HEK293 (cell line): ENCODE data around the gene YWHAE.
"Not testable (repeated sequence)": the region's sequence is repeated elsewhere in the genome, so short reads cannot be mapped to it uniquely, and the experiment has no call there.

Source experiments
- CTCF ChIA-PET: fragments of 350-600 bp; formaldehyde crosslinking; extraction: SDS; loops from one replicate; lab custom pipeline; 2021; ENCODE audit warnings: antibody characterized with exemption; lab: Yijun Ruan, JAX
- POLR2A ChIA-PET: fragments of 300-600 bp; formaldehyde crosslinking; extraction: SDS; loops from one replicate; lab custom pipeline; 2020; ENCODE audit warnings: antibody characterized with exemption, inconsistent platforms; lab: Yijun Ruan, JAX
- H3K27ac ChIP-seq: fragments of 200-500 bp; sonication (Bioruptor generic); 2 replicates; pipeline ENCODE4 v1.5.1; 2014; ENCODE audit warnings: low read depth, low read length, control low read depth, inconsistent platforms; ENCODE audit errors: extremely low read depth
- H3K36me3 ChIP-seq, 2 experiments: fragments of 200-500 bp in 1 of 2; sonication (Bioruptor generic) in 1 of 2; 1 replicate in 1 of 2; 2 replicates in 1 of 2; pipeline ENCODE4 v1.5.1; 2014 to 2017; ENCODE audit warnings: inconsistent platforms in 2 of 2, low read length in 2 of 2; ENCODE audit not compliant: control insufficient read depth in 2 of 2, insufficient read depth in 1 of 2
- H3K4me1 ChIP-seq: fragments of 200-500 bp; sonication (Bioruptor generic); 2 replicates; pipeline ENCODE4 v1.5.1; 2014; ENCODE audit warnings: mild to moderate bottlenecking, low read length, inconsistent platforms; ENCODE audit not compliant: control insufficient read depth, insufficient read depth
- H3K4me3 ChIP-seq: 2 replicates; pipeline ENCODE4 v1.5.1; 2011; ENCODE audit warnings: low read depth, mild to moderate bottlenecking, control low read depth, low read length, moderate library complexity
- H3K9me3 ChIP-seq: fragments of 200-500 bp; sonication (Bioruptor generic); 2 replicates; pipeline ENCODE4 v1.5.1; 2014; ENCODE audit warnings: low read depth, low read length, inconsistent platforms; ENCODE audit not compliant: control insufficient read depth, insufficient read depth
- PRDM2 ChIP-seq: fragments of 450-650 bp; formaldehyde crosslinking; IDR thresholded peaks from 2 replicates; pipeline ENCODE4 v1.5.1; 2016; ENCODE audit warnings: missing biosample characterization, missing genetic modification characterization, borderline replicate concordance
- YY1 ChIP-seq: fragments of 450-650 bp; formaldehyde crosslinking; IDR thresholded peaks from 2 replicates; pipeline ENCODE4 v1.5.1; 2018; ENCODE audit warnings: missing biosample characterization, missing genetic modification characterization
- YY2 ChIP-seq: fragments of 450-650 bp; formaldehyde crosslinking; IDR thresholded peaks from 2 replicates; pipeline ENCODE4 v1.5.1; 2016; ENCODE audit warnings: missing biosample characterization, missing genetic modification characterization
- ZNF2 ChIP-seq: fragments of 450-650 bp; formaldehyde crosslinking; IDR thresholded peaks from 2 replicates; pipeline ENCODE4 v1.5.1; 2016; ENCODE audit warnings: missing biosample characterization, missing genetic modification characterization
- ZNF292 ChIP-seq: fragments of 450-650 bp; formaldehyde crosslinking; IDR thresholded peaks from 2 replicates; pipeline ENCODE4 v1.5.1; 2016; ENCODE audit warnings: low read depth, missing biosample characterization, missing genetic modification characterization, borderline replicate concordance
- ZNF335 ChIP-seq: fragments of 450-650 bp; formaldehyde crosslinking; conservative IDR thresholded peaks from 2 replicates; pipeline ENCODE4 v1.5.1; 2016; ENCODE audit warnings: missing biosample characterization, missing genetic modification characterization
- ZNF48 ChIP-seq: fragments of 450-650 bp; formaldehyde crosslinking; IDR thresholded peaks from 2 replicates; pipeline ENCODE4 v1.5.1; 2016; ENCODE audit warnings: missing biosample characterization, missing genetic modification characterization
- ZNF670 ChIP-seq: fragments of 450-650 bp; formaldehyde crosslinking; IDR thresholded peaks from 2 replicates; pipeline ENCODE4 v1.5.1; 2016; ENCODE audit warnings: missing biosample characterization, missing genetic modification characterization, low read depth
- ZNF677 ChIP-seq: fragments of 450-650 bp; IDR thresholded peaks from 2 replicates; pipeline ENCODE4 v1.5.0; 2018; ENCODE audit warnings: missing biosample characterization, mild to moderate bottlenecking, missing genetic modification characterization, moderate library complexity
- ZNF776 ChIP-seq: fragments of 450-650 bp; formaldehyde crosslinking; IDR thresholded peaks from 2 replicates; pipeline ENCODE4 v1.5.0; 2017; ENCODE audit warnings: missing biosample characterization, missing genetic modification characterization, borderline replicate concordance
- ZNF791 ChIP-seq: fragments of 450-650 bp; formaldehyde crosslinking; IDR thresholded peaks from 2 replicates; pipeline ENCODE4 v1.5.1; 2016; ENCODE audit warnings: missing biosample characterization, missing genetic modification characterization
- ZNF830 ChIP-seq: fragments of 450-650 bp; IDR thresholded peaks from 2 replicates; pipeline ENCODE4 v1.5.0; 2018; ENCODE audit warnings: missing biosample characterization, missing genetic modification characterization, low read depth, mild to moderate bottlenecking, moderate library complexity
- TF ChIP-seq, protein P1 (sequence below): fragments of 450-650 bp; formaldehyde crosslinking; IDR thresholded peaks from 2 replicates; pipeline ENCODE4 v1.5.1; 2017; ENCODE audit warnings: missing biosample characterization, missing genetic modification characterization

Gene YWHAE

DNA sequence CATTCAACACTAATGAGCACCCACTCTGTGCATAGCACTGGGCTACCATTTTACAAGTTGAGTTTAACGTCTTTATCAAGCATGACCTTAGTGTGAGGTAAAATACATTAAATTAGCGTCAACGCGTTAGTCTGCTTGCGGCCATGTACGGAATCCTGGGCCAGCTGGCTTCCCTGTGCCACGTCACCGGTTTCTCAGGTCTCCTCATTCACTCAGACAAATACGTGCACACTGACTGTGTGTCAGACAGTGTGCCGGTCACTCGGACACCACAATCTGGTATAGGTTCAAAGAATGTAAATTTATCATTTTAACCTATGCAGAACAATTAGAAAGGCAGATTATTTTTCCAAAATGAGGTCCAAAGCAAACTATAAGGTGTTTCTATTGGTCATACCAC, 21.4 kb upstream of the YWHAE start (continued):
- TF ChIP-seq PRDM2 (tag by site-specific recombination): no peak

- CTCF ChIA-PET: no interaction called here
- H3K4me1 ChIP-seq: no peaks in the 10 kb centered on the region; the same call in 1 of the 2 replicates
- peaks cover 29 to 57% of the 10 kb centered on the region in 2 experiments for H3K36me3 ChIP-seq
- TF ChIP-seq ZNF776 (tag by site-specific recombination) (no peak), ZNF677 (tag by site-specific recombination) (no peak), ZNF292 (tag by site-specific recombination) (no peak), ZNF2 (tag by site-specific recombination) (no peak), ZNF335 (no peak), ZNF670 (tag by site-specific recombination) (no peak), ZNF791 (tag by site-specific recombination) (no peak)
- TF ChIP-seq, all 188 proteins: peak for 0
- no peaks in the 10 kb centered on the region for H3K9me3 ChIP-seq
- H3K4me3 ChIP-seq: no peak overlapping the region
- H3K27ac ChIP-seq: no peak overlapping the region
- POLR2A ChIA-PET: no interaction called here
Observed at GRCh38 chr17:1420981-1421380, 21.0 kb upstream of the YWHAE start.

DNA sequence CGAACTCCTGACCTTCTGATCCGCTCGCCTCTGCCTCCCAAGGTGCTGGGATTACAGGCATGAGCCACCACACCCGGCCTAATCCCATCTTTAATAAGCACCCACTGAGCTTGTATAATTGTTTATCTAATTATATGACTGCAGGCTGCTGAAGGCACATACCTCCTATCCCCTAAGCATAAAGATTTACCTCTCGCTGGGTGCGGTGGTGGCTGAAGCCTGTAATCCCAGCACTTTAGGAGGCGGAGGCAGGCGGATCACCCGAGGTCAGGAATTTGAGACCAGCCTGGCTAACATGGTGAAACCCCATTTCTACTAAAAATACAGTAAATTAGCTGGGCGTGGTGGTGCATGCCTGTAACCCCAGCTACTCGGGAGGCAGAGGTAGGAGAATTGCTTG, 20.1 kb upstream of the YWHAE start:
- TF ChIP-seq, protein P1, sequence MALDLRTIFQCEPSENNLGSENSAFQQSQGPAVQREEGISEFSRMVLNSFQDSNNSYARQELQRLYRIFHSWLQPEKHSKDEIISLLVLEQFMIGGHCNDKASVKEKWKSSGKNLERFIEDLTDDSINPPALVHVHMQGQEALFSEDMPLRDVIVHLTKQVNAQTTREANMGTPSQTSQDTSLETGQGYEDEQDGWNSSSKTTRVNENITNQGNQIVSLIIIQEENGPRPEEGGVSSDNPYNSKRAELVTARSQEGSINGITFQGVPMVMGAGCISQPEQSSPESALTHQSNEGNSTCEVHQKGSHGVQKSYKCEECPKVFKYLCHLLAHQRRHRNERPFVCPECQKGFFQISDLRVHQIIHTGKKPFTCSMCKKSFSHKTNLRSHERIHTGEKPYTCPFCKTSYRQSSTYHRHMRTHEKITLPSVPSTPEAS (tag by site-specific recombination): no peak
- TF ChIP-seq YY2 (tag by site-specific recombination) (no peak), YY1 (tag by site-specific recombination) (no peak), ZNF48 (tag by site-specific recombination) (no peak), ZNF830 (no peak)
- H3K36me3 ChIP-seq: peaks cover 24 to 49% of the 10 kb centered on the region in 2 experiments
- H3K9me3 ChIP-seq: no peaks in the 10 kb centered on the region
- H3K4me1 ChIP-seq: no peaks in the 10 kb centered on the region; the same call in 1 of the 2 replicates
- ChIA-PET POLR2A (interaction anchor here (0.6 kb wide), 1 partner anchor 44 kb away, joined by 3 read pairs; no protein-coding TSS in a partner anchor), CTCF (interaction anchor here (2.1 kb wide), 1 partner anchor 54 kb away, joined by 7 read pairs; no protein-coding TSS in a partner anchor)
- no peak overlapping the region for H3K4me3 ChIP-seq
- H3K27ac ChIP-seq: no peak overlapping the region

GRCh38 chr17:1418476-1418875, 18.5 kb upstream of the YWHAE start:
- H3K9me3 ChIP-seq, H3K4me1 ChIP-seq, POLR2A ChIA-PET, H3K4me3 ChIP-seq, H3K27ac ChIP-seq: not testable (repeated sequence)
- H3K36me3 ChIP-seq: peaks cover 24 to 38% of the 10 kb centered on the region in 2 experiments
- CTCF ChIA-PET: interaction anchor here (0.7 to 2.1 kb wide), 2 partner anchors 53 to 86 kb away, joined by 3 to 7 read pairs; no protein-coding TSS in a partner anchor
